Stimulated activated naive CD4-positive, alpha-beta T cell (primary cell): Measurements from ENCODE around the gene ERICH2.

Experiments used
- DNase-seq, 6 experiments: peaks; one replicate each; lab custom pipeline; 2025; lab: John Stamatoyannopoulos, UW

Gene ERICH2

GRCh38 chr2:170762760-170763159, 7.4 kb upstream of the ERICH2 start:
- no peak for DNase-seq

- DNase-seq: no peak
These were observed 6.9 kb upstream of the ERICH2 start for GRCh38 chr2:170763232-170763631.

GRCh38 chr2:170764880-170765261, 5.3 kb upstream of the ERICH2 start:
- DNase-seq: no peak

GRCh38 chr2:170766693-170767092, 3.5 kb upstream of the ERICH2 start:
- no peak for DNase-seq

GRCh38 chr2:170770606-170771420, 635 bp downstream of the ERICH2 start:
- peak; percentile 38 to 68 (median 54) for DNase-seq

- no peak for DNase-seq
These were observed 1.3 kb downstream of the ERICH2 start for GRCh38 chr2:170771421-170771937.

- DNase-seq: no peak
These were observed 2.1 kb downstream of the ERICH2 start for GRCh38 chr2:170772295-170772694.

- DNase-seq: no peak
These were observed 3.9 kb downstream of the ERICH2 start for GRCh38 chr2:170774074-170774473.

GRCh38 chr2:170778900-170779299, 8.7 kb downstream of the ERICH2 start:
- no peak for DNase-seq

GRCh38 chr2:170779304-170779703, 9.1 kb downstream of the ERICH2 start:
- DNase-seq: no peak

- DNase-seq: no peak
These were observed 12.5 kb downstream of the ERICH2 start for GRCh38 chr2:170782673-170783072.

- no peak for DNase-seq
These were observed 13.4 kb downstream of the ERICH2 start for GRCh38 chr2:170783549-170783948.

- no peak for DNase-seq
These were observed 28.8 kb downstream of the ERICH2 start for GRCh38 chr2:170798996-170799395.

- no peak for DNase-seq
These were observed 36.4 kb downstream of the ERICH2 start for GRCh38 chr2:170806548-170806947.

GRCh38 chr2:170812710-170813600, 42.8 kb downstream of the ERICH2 start:
- DNase-seq: peak in 2 of 6 experiments; percentile 51 to 59

GRCh38 chr2:170813611-170814532, 43.7 kb downstream of the ERICH2 start:
- DNase-seq: peak in 3 of 6 experiments; percentile 7 to 29 (median 10)

GRCh38 chr2:170814533-170815230, 44.5 kb downstream of the ERICH2 start:
- no peak for DNase-seq

GRCh38 chr2:170815311-170815710, 45.1 kb downstream of the ERICH2 start:
- no peak for DNase-seq

GRCh38 chr2:170815746-170816503, 45.7 kb downstream of the ERICH2 start:
- DNase-seq: peak; percentile 11 to 74 (median 48)

- peak in 5 of 6 experiments; percentile 12 to 24 (median 22) for DNase-seq
These were observed 46.4 kb downstream of the ERICH2 start, which contains the start of gene GAD1 for GRCh38 chr2:170816504-170817092. Gene GAD1, plus strand, starts transcription at chr2:170816887. Its CDS starts 1,705 bp downstream, at chr2:170818592.
